SK-N-SH (cell line): ENCODE results near the gene SF3A1.

Experiments
- CTCF ChIP-seq: fragments of 200-600 bp; sonication (generic); IDR thresholded peaks from 2 replicates; pipeline ENCODE4 v1.6.1; 2017; ENCODE audit warnings: antibody characterized with exemption, mild to moderate bottlenecking, moderate library complexity
- EP300 ChIP-seq, 2 experiments: IDR thresholded peaks; 2 replicates each; pipeline versions ENCODE4 v1.4.0 to v1.6.1; 2012; ENCODE audit warnings: borderline replicate concordance in 1 of 2, low read depth in 1 of 2, low read length in 1 of 2

- no peak for TF ChIP-seq EP300 (IDR thresholded peaks at IDR 0.05; ENCODE audit: borderline replicate concordance in 1 of 2, low read depth in 1 of 2, low read length in 1 of 2)
- TF ChIP-seq CTCF = no peak
Observed at GRCh38 chr22:30392661-30393321, 36.1 kb upstream of the SF3A1 start.
